ENCODE measurements around the gene MEG3.

Gene MEG3

DNA sequence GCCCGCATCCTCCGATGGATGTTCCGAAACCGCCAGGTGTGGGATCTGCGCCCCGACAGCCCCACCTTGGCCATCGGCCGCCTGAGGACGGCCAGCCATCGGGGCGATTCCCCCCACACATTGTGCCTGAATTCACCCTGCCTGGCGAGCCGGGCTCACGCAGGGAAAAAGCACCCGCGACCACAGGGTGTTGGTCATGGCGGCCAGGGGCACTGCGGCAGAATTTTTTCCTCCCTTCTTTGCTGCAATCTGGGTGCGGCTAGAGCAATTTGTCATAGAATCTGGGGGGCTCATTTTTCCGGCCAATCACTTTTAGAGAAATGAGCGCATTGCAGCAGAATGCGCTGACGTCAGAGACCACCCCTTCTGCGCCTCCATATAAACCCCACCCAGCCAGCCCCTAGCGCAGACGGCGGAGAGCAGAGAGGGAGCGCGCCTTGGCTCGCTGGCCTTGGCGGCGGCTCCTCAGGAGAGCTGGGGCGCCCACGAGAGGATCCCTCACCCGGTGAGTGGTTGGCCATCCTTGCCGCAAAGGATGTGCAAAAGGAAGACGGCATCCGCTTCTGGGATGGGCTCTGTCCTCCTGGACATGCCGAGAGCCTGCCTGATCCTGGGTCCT, at the start of gene MEG3:
Gene MEG3, plus strand, starts transcription at position 406 of the 619 bp plus-strand sequence.
- Histone ChIP-seq H3K4me3 (ENCODE audit: low read length) (no peak within 1 kb of the TSS), H3K4me1 (ENCODE audit: insufficient read depth, low read length) (peaks cover 28% of the 10 kb centered on the region), H3K27me3 (ENCODE audit: insufficient read depth, low read length) (no peaks in the 10 kb centered on the region), H3K36me3 (ENCODE audit: insufficient read depth, low read length) (no peaks in the 10 kb centered on the region), H3K9me3 (ENCODE audit: low read length) (peaks cover 10% of the 10 kb centered on the region), H2AFZ (ENCODE audit: low read depth, low read length) (no peak within 1 kb of the TSS)

DNA sequence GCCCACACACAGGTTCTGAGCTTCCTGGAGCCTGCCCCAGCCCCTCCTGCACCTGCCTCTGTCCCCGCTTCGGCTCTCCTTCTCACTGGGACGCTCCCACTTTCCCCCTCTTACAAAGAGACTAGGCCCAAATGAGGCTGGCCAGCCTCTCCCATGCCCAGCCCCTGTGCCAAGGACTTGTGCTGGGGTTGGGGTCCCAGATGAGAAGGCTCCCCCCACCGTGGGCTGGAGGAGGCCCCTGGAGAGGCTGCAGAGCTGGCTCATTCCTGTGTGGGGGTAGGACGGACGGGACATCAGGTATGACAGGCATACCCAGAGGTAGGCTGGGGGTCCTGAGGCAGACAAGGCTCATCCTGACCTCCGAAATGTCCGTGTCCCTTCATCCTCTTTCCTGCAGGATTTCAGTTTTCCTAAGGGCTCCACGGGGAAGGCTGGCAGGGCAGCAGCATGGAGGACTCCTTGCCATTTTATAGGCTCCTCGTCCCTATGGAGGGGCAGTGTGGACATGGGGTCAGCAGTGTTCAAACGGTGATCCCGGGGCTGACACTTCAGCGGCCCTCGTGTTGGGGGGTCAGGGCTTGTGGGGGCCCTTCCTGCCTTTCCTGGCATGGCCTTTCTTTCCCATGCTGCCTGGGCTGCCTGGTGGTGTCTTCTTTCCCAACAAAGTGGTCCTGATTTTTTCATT, 49.1 kb upstream of the MEG3 start:
- Histone ChIP-seq H3K4me1 (ENCODE audit: insufficient read depth, low read length) (peaks cover 2% of the 10 kb centered on the region), H2AFZ (ENCODE audit: low read depth, low read length) (no peak overlapping the region), H3K27me3 (ENCODE audit: insufficient read depth, low read length) (no peaks in the 10 kb centered on the region), H3K36me3 (ENCODE audit: insufficient read depth, low read length) (no peaks in the 10 kb centered on the region), H3K9me3 (ENCODE audit: low read length) (no peaks in the 10 kb centered on the region), H3K4me3 (ENCODE audit: low read length) (no peak overlapping the region)

DNA sequence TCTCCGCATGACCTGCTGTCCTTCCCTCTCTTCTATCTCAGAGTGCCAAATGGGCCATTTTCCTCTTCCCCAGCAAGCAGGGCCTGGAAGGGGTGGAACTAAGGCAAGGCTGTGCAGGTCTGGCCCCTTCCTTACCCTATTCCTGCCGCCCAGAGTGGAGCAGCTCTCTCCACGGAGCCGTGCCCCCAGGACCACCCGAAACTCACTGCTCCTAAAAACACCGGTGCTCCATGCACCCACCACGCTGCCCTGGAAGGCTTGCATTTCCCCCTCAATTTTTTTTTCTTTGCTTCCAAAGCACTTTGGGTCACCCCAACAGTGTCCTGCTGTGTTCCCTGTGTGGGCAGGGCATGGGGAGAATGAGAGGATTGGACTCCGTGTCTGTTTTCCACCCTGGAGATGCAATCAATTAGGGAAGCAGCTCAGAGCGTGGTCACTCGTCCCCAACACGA, 48.5 kb upstream of the MEG3 start:
- Histone ChIP-seq H3K9me3 (ENCODE audit: low read length) (no peaks in the 10 kb centered on the region), H3K4me1 (ENCODE audit: insufficient read depth, low read length) (peaks cover 2% of the 10 kb centered on the region), H2AFZ (ENCODE audit: low read depth, low read length) (no peak overlapping the region), H3K27me3 (ENCODE audit: insufficient read depth, low read length) (no peaks in the 10 kb centered on the region), H3K4me3 (ENCODE audit: low read length) (no peak overlapping the region), H3K36me3 (ENCODE audit: insufficient read depth, low read length) (no peaks in the 10 kb centered on the region)

DNA sequence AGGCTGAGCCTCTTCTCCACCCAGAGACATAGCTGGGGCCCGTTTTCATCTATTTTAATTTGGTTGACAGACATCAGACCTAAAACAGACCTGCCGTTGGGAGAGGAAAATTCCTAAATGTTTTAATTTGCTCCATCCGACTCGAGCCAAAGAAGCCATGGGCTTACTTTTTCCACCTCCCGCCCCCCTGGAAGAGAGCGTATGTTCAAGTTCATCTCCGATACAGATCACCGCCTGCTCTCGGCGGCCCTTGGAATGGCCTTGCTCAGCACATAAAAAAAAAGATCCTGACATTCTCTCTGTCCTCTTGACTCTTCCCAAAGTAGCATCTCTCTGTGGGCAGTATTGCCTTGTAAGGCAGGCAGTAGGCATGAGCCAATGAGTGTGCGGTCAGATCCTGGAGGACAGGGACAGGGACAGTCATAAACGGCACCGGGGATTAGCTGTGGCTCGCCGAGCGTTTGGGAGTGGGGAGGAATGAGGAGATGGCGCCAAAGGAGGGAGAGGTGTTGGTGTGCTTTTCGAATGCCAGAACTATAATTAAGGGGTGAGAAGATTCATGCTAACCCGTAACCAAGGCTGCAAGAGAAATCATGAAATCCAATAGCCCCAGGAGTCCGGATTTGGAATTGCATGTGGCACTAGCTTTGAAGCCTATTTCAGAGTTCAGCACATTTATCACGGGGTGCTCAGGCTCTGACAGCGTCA, 47.9 kb upstream of the MEG3 start:
- Histone ChIP-seq H3K27me3 (ENCODE audit: insufficient read depth, low read length) (no peaks in the 10 kb centered on the region), H2AFZ (ENCODE audit: low read depth, low read length) (no peak overlapping the region), H3K9me3 (ENCODE audit: low read length) (no peaks in the 10 kb centered on the region), H3K36me3 (ENCODE audit: insufficient read depth, low read length) (no peaks in the 10 kb centered on the region), H3K4me1 (ENCODE audit: insufficient read depth, low read length) (peaks cover 2% of the 10 kb centered on the region), H3K4me3 (ENCODE audit: low read length) (no peak overlapping the region)

DNA sequence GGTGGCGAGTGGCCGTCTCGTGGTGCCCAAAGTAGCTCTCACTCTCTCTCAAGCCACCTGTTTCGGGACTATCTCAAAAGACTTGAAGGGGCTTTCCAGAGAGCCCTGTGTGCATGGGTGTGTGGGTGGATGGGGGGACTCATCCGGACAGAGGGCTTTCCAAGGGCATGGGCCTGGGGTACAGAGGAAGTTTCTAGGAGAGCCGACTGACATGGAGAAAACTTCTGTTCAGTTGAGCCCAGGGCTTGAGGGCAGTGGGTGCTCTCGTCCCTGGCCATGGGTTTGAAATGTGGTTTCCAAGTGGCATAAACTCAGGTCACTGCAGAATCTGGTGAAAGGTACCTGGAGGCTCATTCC, 47.4 kb upstream of the MEG3 start:
- H3K4me1 ChIP-seq (ENCODE audit: insufficient read depth, low read length): peaks cover 2% of the 10 kb centered on the region
- no peak overlapping the region for H2AFZ ChIP-seq (ENCODE audit: low read depth, low read length)
- H3K9me3 ChIP-seq (ENCODE audit: low read length): no peaks in the 10 kb centered on the region
- H3K4me3 ChIP-seq (ENCODE audit: low read length): no peak overlapping the region
- no peaks in the 10 kb centered on the region for H3K36me3 ChIP-seq (ENCODE audit: insufficient read depth, low read length)
- H3K27me3 ChIP-seq (ENCODE audit: insufficient read depth, low read length): no peaks in the 10 kb centered on the region

DNA sequence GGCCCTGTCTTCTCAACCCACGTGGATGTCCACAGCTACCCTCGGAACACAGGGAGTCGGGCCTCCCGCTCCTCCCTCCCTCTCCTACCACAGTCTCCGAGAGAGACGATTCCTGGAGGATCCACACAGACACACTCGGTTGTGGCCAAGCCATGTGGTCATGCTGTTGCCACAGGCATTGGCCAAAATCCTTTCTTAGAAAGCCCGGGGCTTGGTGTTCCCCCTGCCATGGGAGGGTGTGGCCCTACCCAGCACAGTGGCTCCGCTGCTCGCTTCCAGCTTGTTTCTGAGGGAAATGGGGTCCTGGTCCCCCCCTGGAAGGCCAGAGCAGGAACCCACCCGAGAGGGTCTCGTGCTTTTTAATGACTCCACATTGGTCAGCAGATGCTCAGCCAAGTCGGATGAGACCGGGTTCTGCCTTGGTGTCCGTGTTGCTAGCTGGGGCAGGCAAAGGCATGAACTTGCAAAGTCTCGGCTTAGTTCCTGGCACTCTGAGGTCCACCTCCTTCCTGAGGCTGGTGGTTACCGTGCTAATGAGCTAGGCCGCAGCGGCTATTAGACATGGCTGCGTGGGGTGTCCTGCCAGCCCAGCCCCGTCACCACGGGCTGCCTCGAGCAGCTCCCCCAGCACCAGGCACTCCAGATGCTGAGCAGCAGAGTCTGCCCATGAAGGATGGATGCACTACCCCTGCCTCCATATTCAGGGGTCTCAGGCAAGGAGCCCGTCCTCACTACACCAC, 46.8 kb upstream of the MEG3 start:
- Histone ChIP-seq H3K4me3 (ENCODE audit: low read length) (no peak overlapping the region), H3K27me3 (ENCODE audit: insufficient read depth, low read length) (no peaks in the 10 kb centered on the region), H3K4me1 (ENCODE audit: insufficient read depth, low read length) (peaks cover 2% of the 10 kb centered on the region), H3K9me3 (ENCODE audit: low read length) (no peaks in the 10 kb centered on the region), H3K36me3 (ENCODE audit: insufficient read depth, low read length) (no peaks in the 10 kb centered on the region), H2AFZ (ENCODE audit: low read depth, low read length) (no peak overlapping the region)

DNA sequence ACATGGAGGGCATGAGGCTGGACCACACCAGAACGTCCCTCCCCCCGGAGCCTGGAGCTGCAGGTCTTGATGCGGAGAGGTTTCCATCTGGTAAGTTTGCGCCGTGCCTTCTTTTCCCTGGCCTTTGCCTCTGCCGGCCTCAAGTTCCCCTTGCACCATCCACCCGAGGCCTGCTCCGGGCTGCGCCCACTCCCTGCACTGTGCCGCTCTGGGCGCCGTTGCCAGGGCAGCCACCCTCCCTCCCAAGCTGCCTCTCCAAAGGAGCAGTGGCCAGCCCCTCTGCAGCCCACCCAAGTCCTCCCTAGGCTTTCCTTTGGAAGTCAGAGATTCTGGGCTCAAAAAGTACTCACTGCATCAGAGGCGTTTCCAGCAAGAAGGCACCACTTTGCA, 46.2 kb upstream of the MEG3 start:
- H3K36me3 ChIP-seq (ENCODE audit: insufficient read depth, low read length): no peaks in the 10 kb centered on the region
- peaks cover 2% of the 10 kb centered on the region for H3K4me1 ChIP-seq (ENCODE audit: insufficient read depth, low read length)
- no peak overlapping the region for H3K4me3 ChIP-seq (ENCODE audit: low read length)
- H2AFZ ChIP-seq (ENCODE audit: low read depth, low read length): no peak overlapping the region
- no peaks in the 10 kb centered on the region for H3K27me3 ChIP-seq (ENCODE audit: insufficient read depth, low read length)
- H3K9me3 ChIP-seq (ENCODE audit: low read length): no peaks in the 10 kb centered on the region

DNA sequence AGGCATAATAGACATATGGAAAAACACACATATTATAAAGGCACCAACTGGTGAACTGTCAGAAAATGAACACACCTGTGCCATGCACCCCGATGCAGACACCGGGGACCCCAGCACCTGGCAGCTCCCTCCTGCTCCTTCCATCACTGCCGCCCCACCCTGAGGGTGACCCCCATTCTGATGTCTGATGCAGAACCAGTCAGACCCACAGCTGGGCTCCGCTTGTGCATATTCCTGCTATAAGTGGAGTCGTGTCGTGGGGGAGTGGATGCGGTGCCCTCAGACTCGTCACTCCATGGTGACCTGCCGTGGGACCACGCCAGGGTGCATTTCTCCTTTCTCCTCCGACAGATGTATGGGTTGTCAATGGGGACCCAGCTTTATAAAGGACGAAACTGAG, 45.7 kb upstream of the MEG3 start:
- Histone ChIP-seq H3K36me3 (ENCODE audit: insufficient read depth, low read length) (no peaks in the 10 kb centered on the region), H3K9me3 (ENCODE audit: low read length) (no peaks in the 10 kb centered on the region), H3K4me1 (ENCODE audit: insufficient read depth, low read length) (peaks cover 2% of the 10 kb centered on the region), H3K4me3 (ENCODE audit: low read length) (no peak overlapping the region), H2AFZ (ENCODE audit: low read depth, low read length) (no peak overlapping the region), H3K27me3 (ENCODE audit: insufficient read depth, low read length) (no peaks in the 10 kb centered on the region)

DNA sequence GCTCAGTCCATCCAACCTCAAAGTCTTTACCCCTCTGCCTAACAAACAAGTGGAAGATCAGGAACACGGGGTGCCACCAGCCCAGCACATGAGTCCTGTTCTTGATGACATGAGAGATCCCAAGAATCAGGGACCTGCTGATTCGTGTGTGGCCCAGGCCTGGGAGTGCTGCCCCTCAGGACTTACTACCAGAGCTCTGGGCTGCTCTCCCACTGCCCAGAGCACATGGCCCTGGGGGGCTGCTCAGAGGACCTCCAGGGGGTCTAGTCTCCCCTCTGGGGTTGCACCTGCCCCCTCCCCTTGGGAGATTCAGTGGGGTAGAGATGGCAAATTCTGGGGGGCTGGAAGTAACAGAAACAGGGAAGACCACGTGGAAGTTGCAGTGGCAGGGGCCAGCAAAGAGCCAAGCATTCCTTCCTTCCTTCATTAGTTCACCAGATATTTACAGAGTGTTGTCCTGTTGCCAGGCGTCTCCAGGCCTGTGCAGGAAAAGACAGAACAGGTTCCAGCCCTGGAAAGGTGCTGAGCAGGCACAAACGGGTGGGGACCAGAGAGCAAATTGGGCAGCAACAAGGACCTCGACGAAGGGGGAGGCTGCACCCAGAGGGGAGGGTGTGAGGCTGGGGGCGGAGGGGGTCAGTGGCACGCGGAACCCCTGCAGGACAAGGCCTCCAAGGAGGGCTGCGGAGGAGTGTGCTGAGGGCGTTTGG, 45.1 kb upstream of the MEG3 start:
- H3K27me3 ChIP-seq (ENCODE audit: insufficient read depth, low read length): no peaks in the 10 kb centered on the region

DNA sequence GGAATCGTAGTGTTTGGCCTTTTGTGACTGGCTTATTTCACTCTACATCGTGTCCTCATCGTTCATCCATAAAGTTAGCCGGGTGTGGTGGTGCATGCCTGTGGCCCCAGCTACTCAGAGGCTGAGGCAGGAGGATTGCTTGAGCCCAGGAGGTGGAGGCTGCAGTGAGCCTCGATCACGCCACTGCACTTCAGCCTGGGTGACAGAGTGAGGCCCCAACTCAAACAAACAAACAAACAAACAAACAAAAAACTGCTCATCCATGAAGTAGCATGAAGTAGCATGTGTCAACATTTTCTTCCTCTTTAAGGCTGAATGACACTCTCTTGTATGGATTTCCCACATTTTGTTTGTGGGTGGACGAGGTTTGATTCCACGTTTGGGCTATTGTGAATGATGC, 44.0 kb upstream of the MEG3 start:
- no peaks in the 10 kb centered on the region for H3K9me3 ChIP-seq (ENCODE audit: low read length)
- H3K36me3 ChIP-seq (ENCODE audit: insufficient read depth, low read length): no peaks in the 10 kb centered on the region
- no peaks in the 10 kb centered on the region for H3K27me3 ChIP-seq (ENCODE audit: insufficient read depth, low read length)
- H3K4me3 ChIP-seq (ENCODE audit: low read length): no peak overlapping the region
- peaks cover 14% of the 10 kb centered on the region for H3K4me1 ChIP-seq (ENCODE audit: insufficient read depth, low read length)
- H2AFZ ChIP-seq (ENCODE audit: low read depth, low read length): no peak overlapping the region

More for the DNA sequence above, 45.1 kb upstream of the MEG3 start:
- H3K4me3 ChIP-seq (ENCODE audit: low read length): no peak overlapping the region
- no peaks in the 10 kb centered on the region for H3K36me3 ChIP-seq (ENCODE audit: insufficient read depth, low read length)
- H2AFZ ChIP-seq (ENCODE audit: low read depth, low read length): no peak overlapping the region
- peaks cover 2% of the 10 kb centered on the region for H3K4me1 ChIP-seq (ENCODE audit: insufficient read depth, low read length)
- H3K9me3 ChIP-seq (ENCODE audit: low read length): no peaks in the 10 kb centered on the region

DNA sequence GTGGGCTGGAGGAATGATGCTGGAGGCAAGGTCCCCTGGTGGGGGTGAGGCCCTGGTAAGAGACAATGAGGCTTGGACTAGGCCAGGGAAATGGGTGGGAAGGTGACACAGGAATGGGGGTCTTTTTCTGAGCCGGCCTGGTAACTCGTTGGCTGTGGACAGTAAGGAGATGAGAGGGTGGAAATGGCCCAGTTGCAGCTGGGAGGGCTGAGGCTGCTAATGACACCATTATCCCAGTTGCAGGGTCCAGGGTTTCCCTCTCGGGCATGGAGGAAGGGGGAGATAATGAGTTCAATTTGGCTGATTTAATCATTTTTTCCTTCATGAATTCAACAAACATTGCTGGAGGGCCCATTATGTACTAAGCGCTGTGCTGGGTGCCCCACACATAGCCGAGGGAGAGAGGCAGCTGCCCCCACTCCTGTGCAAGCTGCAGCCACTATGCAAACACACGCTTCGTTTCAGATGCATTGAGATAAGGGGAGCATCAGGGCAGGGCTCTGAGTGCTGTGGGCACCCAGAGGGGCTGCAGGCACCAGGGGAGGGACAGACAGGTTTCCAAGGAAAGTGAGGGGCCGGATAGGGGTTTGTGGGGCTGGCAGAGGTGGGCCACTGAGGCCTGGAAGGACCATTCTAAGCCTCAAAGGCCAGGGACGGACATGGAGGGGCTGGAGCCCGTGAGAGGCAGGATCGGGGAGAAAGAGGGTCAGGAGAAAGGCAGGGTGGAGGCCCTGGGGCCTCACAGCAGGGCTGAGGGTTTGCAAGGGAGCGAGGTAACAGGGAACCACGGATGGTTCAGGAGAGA, 43.2 kb upstream of the MEG3 start:
- Histone ChIP-seq H3K36me3 (ENCODE audit: insufficient read depth, low read length) (no peaks in the 10 kb centered on the region), H3K4me3 (ENCODE audit: low read length) (no peak overlapping the region), H3K9me3 (ENCODE audit: low read length) (no peaks in the 10 kb centered on the region), H3K27me3 (ENCODE audit: insufficient read depth, low read length) (no peaks in the 10 kb centered on the region), H3K4me1 (ENCODE audit: insufficient read depth, low read length) (peaks cover 15% of the 10 kb centered on the region), H2AFZ (ENCODE audit: low read depth, low read length) (no peak overlapping the region)
